OCI-LY7 (cell line): ENCODE data around the gene ZNRD2. TPM values are rescaled to one million over a fixed set of nuclear protein-coding genes. Genes with fewer than 3 reads are reported as not detected.

Experiments used
- BruUV-seq: library from RNA; stranded (reverse); fragments of 400-500 nt; replicated peaks from 2 replicates; lab custom pipeline; 2021; lab: Mats Ljungman, UMichigan
- CTCF ChIA-PET: fragments of 300-600 bp; sonication (Branson Sonifier 250); formaldehyde crosslinking; loops from one replicate; lab custom pipeline; 2022; ENCODE audit warnings: antibody characterized with exemption; ENCODE audit not compliant: unreplicated experiment; lab: Charles Lee
- POLR2A ChIA-PET: fragments of 300-600 bp; sonication (Branson Sonifier 250); formaldehyde crosslinking; loops from one replicate; lab custom pipeline; 2022; ENCODE audit warnings: antibody characterized with exemption; lab: Charles Lee
- DNase-seq: peaks from one replicate; pipeline ENCODE4 v3.0.0-alpha.2; 2015; ENCODE audit warnings: low spot score
- H2AFZ ChIP-seq: fragments of 200-600 bp; sonication (generic), shearing (Covaris generic); 2 replicates; pipeline ENCODE4 v1.6.1; 2014; ENCODE audit warnings: mild to moderate bottlenecking, antibody characterized with exemption, low read length, moderate library complexity
- H3K27ac ChIP-seq: fragments of 200-600 bp; sonication (generic); 2 replicates; pipeline ENCODE4 v1.5.1; 2014; ENCODE audit warnings: mixed run types, low read depth, mild to moderate bottlenecking, moderate library complexity, low read length, inconsistent platforms; ENCODE audit not compliant: poor library complexity, severe bottlenecking
- H3K36me3 ChIP-seq: fragments of 200-600 bp; sonication (generic); 2 replicates; pipeline ENCODE4 v1.6.1; 2014; ENCODE audit warnings: mild to moderate bottlenecking, antibody characterized with exemption, low read length, moderate library complexity, mixed read lengths; ENCODE audit not compliant: insufficient read depth
- H3K4me1 ChIP-seq: fragments of 200-600 bp; sonication (generic); 2 replicates; pipeline ENCODE4 v1.5.1; 2014; ENCODE audit warnings: mild to moderate bottlenecking, low read length; ENCODE audit not compliant: insufficient read depth, poor library complexity, severe bottlenecking
- H3K4me2 ChIP-seq: fragments of 200-600 bp; sonication (generic); 2 replicates; pipeline ENCODE4 v1.6.1; 2014; ENCODE audit warnings: mild to moderate bottlenecking, low read length
- H3K4me3 ChIP-seq: fragments of 200-600 bp; sonication (generic); 2 replicates; pipeline ENCODE4 v1.5.1; 2014; ENCODE audit warnings: mild to moderate bottlenecking, low read depth, low read length; ENCODE audit not compliant: poor library complexity, severe bottlenecking
- H3K79me2 ChIP-seq: fragments of 200-600 bp; sonication (generic); 2 replicates; pipeline ENCODE4 v1.6.1; 2016; ENCODE audit warnings: low read depth, mild to moderate bottlenecking, low read length, moderate library complexity, mixed read lengths; ENCODE audit not compliant: insufficient read depth
- H3K9me2 ChIP-seq: fragments of 200-600 bp; sonication (generic); 2 replicates; pipeline ENCODE4 v1.6.1; 2016; ENCODE audit warnings: mild to moderate bottlenecking, low read length, mixed read lengths; ENCODE audit not compliant: insufficient read depth
- H3K9me3 ChIP-seq: fragments of 200-600 bp; sonication (generic); 2 replicates; pipeline ENCODE4 v1.6.1; 2014; ENCODE audit warnings: mild to moderate bottlenecking, mixed run types, low read length, mixed read lengths
- H4K20me1 ChIP-seq: fragments of 200-600 bp; sonication (generic); 2 replicates; pipeline ENCODE4 v1.6.1; 2014; ENCODE audit warnings: mild to moderate bottlenecking, antibody characterized with exemption, low read length, moderate library complexity, mixed read lengths; ENCODE audit not compliant: insufficient read depth
- EZH2phosphoT487 ChIP-seq: fragments of 200-600 bp; sonication (generic); IDR thresholded peaks from 2 replicates; pipeline ENCODE4 v1.6.1; 2018; ENCODE audit warnings: low read depth, borderline replicate concordance, mild to moderate bottlenecking, mixed run types, antibody characterized with exemption, low read length, moderate library complexity, mixed read lengths
- intact Hi-C: fragments of 100-400 bp; cut with micrococcal nuclease; formaldehyde crosslinking; loops from one replicate; pipeline ENCODE4 v1.10.0; 2022; ENCODE audit not compliant: unreplicated experiment
- total RNA-seq, 2 experiments: library from RNA; depleted of rRNA in 1 of 2; stranded (reverse); fragments of >200 nt in 1 of 2; shearing (Covaris generic) in 1 of 2; gene quantifications; 2 replicates each; pipeline ENCODE4 v1.2.3, GENCODE V29; 2014 to 2022
- TF ChIP-seq, protein P1 (sequence below): fragments of 200-600 bp; sonication (generic); conservative IDR thresholded peaks from 2 replicates; pipeline ENCODE4 v1.5.1; 2014; ENCODE audit warnings: mild to moderate bottlenecking, antibody characterized with exemption, low read length, moderate library complexity, mixed read lengths

The ZNRD2 gene
- total RNA-seq, 2 experiments from 2014 or later: 43.4 to 60.4 TPM

DNA sequence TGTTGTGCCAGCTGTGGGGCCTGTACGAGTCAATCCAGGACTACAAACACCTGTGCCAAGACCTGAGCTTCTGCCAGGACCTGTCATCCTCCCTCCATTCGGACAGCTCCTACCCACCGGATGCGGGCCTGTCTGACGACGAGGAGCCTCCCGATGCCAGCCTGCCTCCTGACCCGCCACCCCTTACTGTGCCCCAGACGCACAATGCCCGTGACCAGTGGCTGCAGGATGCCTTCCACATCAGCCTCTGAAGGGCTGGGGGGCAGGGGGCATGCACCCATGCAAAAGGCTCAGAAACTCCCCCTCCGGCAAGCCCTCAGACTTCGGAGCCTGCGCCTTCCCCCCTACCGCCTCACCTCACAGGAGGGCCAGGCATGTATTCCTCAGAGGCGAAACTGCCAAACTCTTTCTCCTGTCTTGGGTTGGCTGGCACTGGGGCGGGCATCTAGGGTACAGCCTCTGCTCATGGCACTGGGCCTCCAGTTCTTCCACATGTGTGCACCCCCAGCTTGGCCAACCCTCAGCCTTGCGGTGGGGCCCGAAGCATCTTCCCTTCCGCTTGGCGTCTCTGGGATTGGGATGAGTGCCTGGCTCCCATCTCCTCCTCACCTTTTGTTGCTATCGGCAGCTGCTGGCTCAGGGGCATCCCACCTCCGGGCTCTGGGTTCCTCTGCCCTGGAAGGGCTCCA is 3.3 kb downstream of the ZNRD2 start:
- ChIA-PET POLR2A (interaction anchor here (1.2 kb wide), 1 partner anchor 74 kb away, joined by 3 read pairs; no protein-coding TSS in a partner anchor), CTCF (no interaction called here)
- no peak for TF ChIP-seq EZH2phosphoT487
- TF ChIP-seq, protein P1, sequence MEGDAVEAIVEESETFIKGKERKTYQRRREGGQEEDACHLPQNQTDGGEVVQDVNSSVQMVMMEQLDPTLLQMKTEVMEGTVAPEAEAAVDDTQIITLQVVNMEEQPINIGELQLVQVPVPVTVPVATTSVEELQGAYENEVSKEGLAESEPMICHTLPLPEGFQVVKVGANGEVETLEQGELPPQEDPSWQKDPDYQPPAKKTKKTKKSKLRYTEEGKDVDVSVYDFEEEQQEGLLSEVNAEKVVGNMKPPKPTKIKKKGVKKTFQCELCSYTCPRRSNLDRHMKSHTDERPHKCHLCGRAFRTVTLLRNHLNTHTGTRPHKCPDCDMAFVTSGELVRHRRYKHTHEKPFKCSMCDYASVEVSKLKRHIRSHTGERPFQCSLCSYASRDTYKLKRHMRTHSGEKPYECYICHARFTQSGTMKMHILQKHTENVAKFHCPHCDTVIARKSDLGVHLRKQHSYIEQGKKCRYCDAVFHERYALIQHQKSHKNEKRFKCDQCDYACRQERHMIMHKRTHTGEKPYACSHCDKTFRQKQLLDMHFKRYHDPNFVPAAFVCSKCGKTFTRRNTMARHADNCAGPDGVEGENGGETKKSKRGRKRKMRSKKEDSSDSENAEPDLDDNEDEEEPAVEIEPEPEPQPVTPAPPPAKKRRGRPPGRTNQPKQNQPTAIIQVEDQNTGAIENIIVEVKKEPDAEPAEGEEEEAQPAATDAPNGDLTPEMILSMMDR: no peak
- H3K9me3 ChIP-seq: no peaks in the 10 kb centered on the region
- peaks cover 8% of the 10 kb centered on the region; the same call in 1 of the 2 replicates for H3K36me3 ChIP-seq
- peaks cover 62% of the 10 kb centered on the region for H3K4me1 ChIP-seq
- DNase-seq: peak; percentile 48
- H3K79me2 ChIP-seq: peaks cover 39% of the 10 kb centered on the region
- no peak overlapping the region for H2AFZ ChIP-seq
- intact Hi-C loops: loop anchor here (1.0 to 10.0 kb wide), 5 partner anchors 15 to 719 kb away; partner anchors contain the start of genes PCNX3, RELA and SIPA1
- H3K4me3 ChIP-seq: peak overlapping the region; percentile 94
- peak overlapping the region; percentile 98 for H3K4me2 ChIP-seq
- H3K9me2 ChIP-seq: no peaks in the 10 kb centered on the region
- BruUV-seq: no TSS peak
- H4K20me1 ChIP-seq: peaks cover 7% of the 10 kb centered on the region; the same call in 1 of the 2 replicates
- peak overlapping the region; percentile 84 for H3K27ac ChIP-seq

DNA sequence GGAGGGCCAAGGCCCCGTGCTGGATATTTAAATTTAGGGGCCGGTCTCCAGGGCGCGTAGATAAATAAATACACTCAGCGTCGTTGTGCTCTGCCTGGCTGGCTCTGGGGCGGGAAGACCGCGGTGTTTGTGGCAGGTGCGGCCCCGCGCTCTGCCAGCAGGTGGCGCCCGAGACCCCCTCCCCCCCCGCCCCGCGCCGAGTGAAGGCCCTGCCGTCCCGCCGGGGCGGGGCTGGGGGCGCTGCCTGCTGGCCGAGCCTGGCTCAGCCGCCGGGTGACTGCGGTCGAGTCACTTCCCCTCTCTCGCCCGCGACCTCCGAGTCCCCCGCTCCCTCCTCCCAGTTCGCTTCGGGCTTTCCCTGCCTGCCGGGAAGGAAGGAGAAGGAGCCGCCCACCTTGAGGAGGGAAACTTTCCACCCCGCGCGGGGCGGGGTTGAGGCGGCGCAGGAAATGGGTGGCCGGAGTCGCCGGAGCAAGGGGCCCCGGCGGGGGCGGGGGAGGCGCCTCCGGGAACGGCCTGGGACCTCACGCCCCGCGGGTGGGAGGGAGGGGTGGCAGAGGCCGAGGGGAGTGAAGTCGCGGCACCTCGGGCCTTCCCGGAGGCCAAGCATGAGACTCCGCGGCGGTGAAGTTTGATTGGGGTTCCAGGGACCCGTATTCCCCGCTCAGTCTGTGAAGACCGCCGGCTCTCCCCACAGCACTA is 4.0 kb downstream of the ZNRD2 start:
- no TSS peak for BruUV-seq
- ChIA-PET CTCF (no interaction called here), POLR2A (interaction anchor here (1.1 kb wide), 1 partner anchor 39 kb away, joined by 4 read pairs; no protein-coding TSS in a partner anchor)
- no peak overlapping the region for H2AFZ ChIP-seq
- H4K20me1 ChIP-seq: peaks cover 7% of the 10 kb centered on the region; the same call in 1 of the 2 replicates
- peaks cover 8% of the 10 kb centered on the region; the same call in 1 of the 2 replicates for H3K36me3 ChIP-seq
- intact Hi-C loops: loop anchor here (1.0 to 10.0 kb wide), 5 partner anchors 14 to 719 kb away; partner anchors contain the start of genes PCNX3, RELA and SIPA1
- peak; percentile 93 for DNase-seq
- TF ChIP-seq, protein P1: peak; percentile 85
- no peak for TF ChIP-seq EZH2phosphoT487
- peak overlapping the region; percentile 98 for H3K4me2 ChIP-seq
- H3K79me2 ChIP-seq: peaks cover 31% of the 10 kb centered on the region
- H3K9me2 ChIP-seq: no peaks in the 10 kb centered on the region
- peak overlapping the region; percentile 94 for H3K4me3 ChIP-seq
- H3K4me1 ChIP-seq: peaks cover 55% of the 10 kb centered on the region
- peak overlapping the region; percentile 84 for H3K27ac ChIP-seq
- no peaks in the 10 kb centered on the region for H3K9me3 ChIP-seq
